Activated T-cell treated with anti-CD3 and anti-CD28 coated beads, Interleukin-2, amount 50 U/mL, for 72 hours (primary cell): ENCODE results near the gene GRHPR. TPM values are rescaled to one million over a fixed set of nuclear protein-coding genes. Genes with fewer than 3 reads are reported as not detected.
"Not testable (repeated sequence)": the region's sequence is repeated elsewhere in the genome, so short reads cannot be mapped to it uniquely, and the experiment has no call there.

Source experiments
- ATAC-seq, 2 donors: fragments of 150-1000 bp; cut with Tn5 transposase; replicated peaks in 1 of 2; 2 replicates each; pipeline ENCODE4 v1.10.0; 2021; ENCODE audit warnings: moderate library complexity in 2 of 2, mild to moderate bottlenecking in 1 of 2
- DNase-seq, 2 donors: peaks; one replicate each; pipeline ENCODE4 v3.0.0; 2021 to 2022; ENCODE audit warnings: mixed read lengths in 1 of 2
- H3K27ac Mint-ChIP-seq: one replicate; pipeline ENCODE4 v1.8.0; 2022; ENCODE audit warnings: mild to moderate bottlenecking, moderate library complexity, mixed read lengths
- H3K27me3 Mint-ChIP-seq: one replicate; pipeline ENCODE4 v1.8.0; 2022; ENCODE audit warnings: low read depth, mixed read lengths
- H3K36me3 Mint-ChIP-seq, 2 donors: one replicate each; pipeline ENCODE4 v1.8.0; 2022; ENCODE audit warnings: mixed read lengths in 2 of 2, mild to moderate bottlenecking in 1 of 2; ENCODE audit not compliant: insufficient read depth in 2 of 2
- H3K4me1 Mint-ChIP-seq: one replicate; pipeline ENCODE4 v1.8.0; 2022; ENCODE audit warnings: low read depth, mixed read lengths
- H3K4me3 Mint-ChIP-seq, 2 donors: one replicate each; pipeline ENCODE4 v1.8.0; 2022; ENCODE audit warnings: mild to moderate bottlenecking in 2 of 2, mixed read lengths in 2 of 2, moderate library complexity in 2 of 2
- H3K9me3 Mint-ChIP-seq, 2 donors: one replicate each; pipeline ENCODE4 v1.8.0; 2022; ENCODE audit warnings: mixed read lengths in 2 of 2
- total RNA-seq, 2 donors: library from RNA; stranded (reverse); gene quantifications; one replicate each; pipeline ENCODE4 v1.2.3, GENCODE V29; 2022

Gene GRHPR
- total RNA-seq, 2 donors from 2014 or later: 70.2 to 94.2 TPM

DNA sequence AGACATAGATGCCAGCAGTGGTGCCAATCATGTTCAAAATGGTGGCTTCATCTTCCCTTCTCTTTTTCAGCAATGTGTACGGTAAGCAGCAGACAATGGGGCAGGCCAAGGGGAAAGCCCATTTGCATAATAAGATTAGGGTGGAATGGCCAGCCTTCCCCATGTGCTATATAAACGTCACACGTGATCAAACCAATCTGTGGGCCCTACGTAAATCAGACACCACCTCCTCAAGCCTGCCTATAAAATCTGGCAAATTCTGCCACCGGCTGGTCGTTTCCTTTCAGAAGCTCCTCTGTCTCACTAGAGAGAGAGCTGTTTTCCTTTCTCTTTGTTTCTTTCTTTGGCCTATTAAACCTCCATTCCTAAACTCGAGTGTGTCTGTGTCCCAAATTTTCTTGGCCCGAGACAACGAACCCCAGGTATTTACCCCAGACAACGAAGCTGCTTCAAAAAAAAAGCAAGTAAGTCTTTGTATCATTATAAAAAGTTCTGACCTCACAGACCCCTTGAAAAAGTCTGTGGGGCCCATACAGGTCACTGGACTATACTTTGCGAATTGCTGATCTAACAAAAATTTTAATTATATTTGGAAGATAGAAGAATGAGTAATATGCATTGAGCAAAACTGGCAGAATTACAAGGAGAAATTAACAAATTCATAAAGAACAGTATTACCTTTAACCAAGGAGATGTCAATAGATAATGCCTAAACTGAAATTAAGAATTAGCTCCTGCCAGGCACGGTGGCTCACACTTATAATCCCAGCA lies 27.6 kb downstream of the GRHPR start:
- peaks cover 0 to 5% of the 10 kb centered on the region in 2 donors for H3K36me3 Mint-ChIP-seq
- H3K27me3 Mint-ChIP-seq: no peaks in the 10 kb centered on the region
- H3K4me3 Mint-ChIP-seq: no peak overlapping the region
- DNase-seq (no peak), ATAC-seq (no peak)
- H3K4me1 Mint-ChIP-seq: peaks cover 40% of the 10 kb centered on the region
- H3K27ac Mint-ChIP-seq: no peak overlapping the region
- H3K9me3 Mint-ChIP-seq: no peaks in the 10 kb centered on the region

DNA sequence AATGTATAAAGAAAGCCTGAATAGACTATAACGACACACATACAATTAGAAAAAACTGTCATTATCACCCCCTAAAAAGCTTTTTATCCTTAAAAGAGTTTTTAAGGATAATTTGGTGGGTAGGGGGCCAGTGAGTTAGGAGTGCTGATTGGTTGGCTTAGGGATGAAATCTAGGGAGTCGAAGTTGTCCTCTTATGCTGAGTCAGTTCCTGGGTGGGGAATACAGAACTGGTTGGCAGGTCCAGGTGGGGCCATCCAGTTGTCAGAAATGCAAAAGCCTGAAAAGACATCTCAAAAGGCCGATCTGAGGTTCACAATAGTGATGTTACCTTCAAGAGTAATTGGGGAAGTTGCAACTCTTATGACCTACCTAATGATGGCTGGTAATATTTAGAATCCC lies 29.1 kb downstream of the GRHPR start:
- Mint-ChIP-seq H3K27ac (no peak overlapping the region), H3K4me1 (peaks cover 42% of the 10 kb centered on the region), H3K27me3 (no peaks in the 10 kb centered on the region), H3K4me3 (no peak overlapping the region), H3K36me3 (peaks cover 0 to 5% of the 10 kb centered on the region in 2 donors), H3K9me3 (no peaks in the 10 kb centered on the region)
- no peak for ATAC-seq
- no peak for DNase-seq

DNA sequence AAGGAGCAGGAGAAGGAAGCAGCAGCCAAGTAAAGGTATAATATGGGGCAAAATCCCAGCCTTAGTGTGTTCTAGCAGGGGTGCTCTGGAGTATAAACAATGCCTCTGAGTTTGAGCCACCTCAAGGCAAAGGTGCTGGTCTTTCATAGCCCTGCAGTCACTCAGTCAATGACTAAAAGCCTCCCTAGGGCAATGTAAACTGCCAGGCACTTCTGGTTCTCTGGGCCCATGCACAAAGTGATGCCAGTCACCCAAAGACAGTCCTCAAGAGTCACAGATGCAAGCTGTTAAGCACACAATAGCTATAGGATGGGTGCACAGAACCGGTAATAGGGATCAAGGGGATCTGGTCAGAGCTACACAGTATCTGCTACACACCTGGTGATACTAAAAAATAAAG lies 30.1 kb downstream of the GRHPR start:
- ATAC-seq (no peak), DNase-seq (no peak)
- Mint-ChIP-seq H3K36me3 (peaks cover 0 to 5% of the 10 kb centered on the region in 2 donors), H3K4me1 (peaks cover 47% of the 10 kb centered on the region), H3K9me3 (no peaks in the 10 kb centered on the region), H3K27ac (no peak overlapping the region), H3K4me3 (no peak overlapping the region), H3K27me3 (no peaks in the 10 kb centered on the region)

DNA sequence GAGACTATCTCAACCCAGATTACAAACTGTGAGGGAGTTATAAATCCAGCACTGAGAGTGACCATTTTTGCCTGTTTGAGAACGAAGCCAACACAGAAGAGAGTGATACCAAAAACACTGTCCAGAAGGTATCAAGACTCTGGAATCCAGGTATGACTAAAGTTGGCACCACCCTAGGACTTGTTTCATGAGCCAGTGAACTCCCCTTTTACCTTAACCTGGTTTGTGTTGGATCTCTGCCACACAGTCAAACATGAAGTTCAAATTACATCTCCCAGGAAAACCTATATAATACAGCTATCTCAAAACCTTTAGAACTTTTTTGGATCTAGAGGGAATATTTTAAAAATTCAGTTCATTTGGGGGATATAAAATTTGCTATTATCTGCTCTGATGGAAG lies 31.3 kb downstream of the GRHPR start:
- H3K4me1 Mint-ChIP-seq: peaks cover 48% of the 10 kb centered on the region
- H3K27ac Mint-ChIP-seq: no peak overlapping the region

DNA sequence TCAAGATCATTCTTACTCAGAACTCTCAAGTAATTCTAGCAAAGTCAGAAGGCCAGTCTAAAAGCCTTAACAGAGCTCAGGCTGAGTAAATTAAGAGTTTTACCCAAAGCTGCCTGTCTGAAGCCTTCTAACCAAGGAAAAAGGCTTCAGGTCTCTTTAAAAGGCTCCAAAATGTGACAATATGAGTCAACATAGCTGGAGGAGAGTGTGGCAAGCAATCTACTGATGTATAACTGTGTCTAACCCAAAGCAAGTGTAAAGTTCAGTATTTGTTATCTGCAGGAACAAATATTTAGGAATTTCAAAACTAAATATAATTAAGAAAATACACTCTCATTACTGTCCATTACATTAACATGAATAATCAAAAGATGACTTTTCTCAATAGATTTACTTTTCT lies 31.7 kb downstream of the GRHPR start:
- DNase-seq (no peak), ATAC-seq (no peak)
- Mint-ChIP-seq H3K27me3 (no peaks in the 10 kb centered on the region), H3K27ac (no peak overlapping the region), H3K4me3 (no peak overlapping the region), H3K36me3 (peaks cover 0 to 5% of the 10 kb centered on the region in 2 donors), H3K4me1 (peaks cover 48% of the 10 kb centered on the region), H3K9me3 (no peaks in the 10 kb centered on the region)

More for the DNA sequence above, 31.3 kb downstream of the GRHPR start:
- no peaks in the 10 kb centered on the region for H3K9me3 Mint-ChIP-seq
- ATAC-seq (no peak), DNase-seq (no peak)
- H3K27me3 Mint-ChIP-seq: no peaks in the 10 kb centered on the region
- peaks cover 0 to 5% of the 10 kb centered on the region in 2 donors for H3K36me3 Mint-ChIP-seq
- H3K4me3 Mint-ChIP-seq: no peak overlapping the region

DNA sequence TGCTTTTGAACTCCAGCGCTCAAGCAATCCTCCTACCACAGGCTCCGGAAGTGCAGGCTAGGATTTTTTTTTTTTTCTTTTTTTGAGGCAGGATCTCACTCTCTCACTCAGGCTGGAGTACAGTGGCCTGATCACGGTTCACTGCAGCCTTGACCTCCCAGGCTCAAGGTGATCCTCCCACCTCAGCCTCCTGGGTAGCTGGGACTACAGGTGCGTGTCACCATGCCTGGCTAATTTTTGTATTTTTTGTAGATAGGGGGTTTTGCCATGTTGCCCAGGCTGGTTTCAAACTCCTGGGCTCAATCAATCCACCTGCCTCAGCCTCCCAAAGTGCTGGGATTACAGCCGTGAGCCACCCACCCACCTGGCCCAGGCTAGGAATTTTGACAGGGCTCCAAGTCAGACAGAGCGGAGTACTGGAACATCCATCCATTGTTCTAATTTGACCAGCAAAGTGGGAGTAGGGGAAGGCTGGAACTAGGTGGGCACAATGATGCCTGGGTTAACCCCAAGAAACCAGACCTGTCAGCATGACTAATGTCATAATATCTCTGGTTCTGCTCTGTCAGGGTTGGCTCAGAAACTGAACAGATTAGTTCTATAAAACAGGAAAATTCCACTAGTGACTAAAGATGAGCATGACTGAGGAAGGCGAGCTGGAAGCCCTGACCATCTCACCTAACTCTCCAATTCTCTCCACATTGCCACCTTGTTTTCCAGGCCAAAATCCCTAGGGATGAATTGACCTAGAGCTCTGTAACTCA lies 33.6 kb downstream of the GRHPR start:
- Mint-ChIP-seq H3K36me3 (no peaks in the 10 kb centered on the region), H3K9me3 (no peaks in the 10 kb centered on the region), H3K27me3 (no peaks in the 10 kb centered on the region), H3K4me3 (no peak overlapping the region), H3K27ac (no peak overlapping the region), H3K4me1 (peaks cover 55% of the 10 kb centered on the region)
- ATAC-seq: no peak
- no peak for DNase-seq

DNA sequence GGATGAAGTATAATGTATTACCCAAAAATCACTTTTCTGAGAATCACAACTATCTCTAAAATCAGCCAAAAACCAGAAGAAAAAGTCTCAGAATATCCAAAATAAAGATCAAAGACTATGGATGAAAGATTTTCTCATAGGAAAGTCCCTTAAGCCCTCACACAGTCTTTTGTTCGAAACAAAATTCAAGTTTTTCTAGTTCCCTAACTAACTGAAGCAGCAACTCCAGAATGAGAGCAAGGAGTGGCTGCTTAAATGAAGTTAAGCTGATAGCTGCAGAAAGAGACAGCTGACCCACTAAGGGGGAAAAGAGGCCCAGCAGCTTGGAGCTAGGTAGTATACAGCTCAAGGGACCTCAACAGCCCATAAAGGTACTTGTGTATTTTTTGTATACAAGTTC lies 34.3 kb downstream of the GRHPR start:
- no peak overlapping the region for H3K27ac Mint-ChIP-seq
- no peak overlapping the region for H3K4me3 Mint-ChIP-seq
- no peaks in the 10 kb centered on the region for H3K27me3 Mint-ChIP-seq
- peaks cover 57% of the 10 kb centered on the region for H3K4me1 Mint-ChIP-seq
- DNase-seq (no peak), ATAC-seq (no peak)
- H3K36me3 Mint-ChIP-seq: peaks cover 0 to 2% of the 10 kb centered on the region in 2 donors
- no peaks in the 10 kb centered on the region for H3K9me3 Mint-ChIP-seq

DNA sequence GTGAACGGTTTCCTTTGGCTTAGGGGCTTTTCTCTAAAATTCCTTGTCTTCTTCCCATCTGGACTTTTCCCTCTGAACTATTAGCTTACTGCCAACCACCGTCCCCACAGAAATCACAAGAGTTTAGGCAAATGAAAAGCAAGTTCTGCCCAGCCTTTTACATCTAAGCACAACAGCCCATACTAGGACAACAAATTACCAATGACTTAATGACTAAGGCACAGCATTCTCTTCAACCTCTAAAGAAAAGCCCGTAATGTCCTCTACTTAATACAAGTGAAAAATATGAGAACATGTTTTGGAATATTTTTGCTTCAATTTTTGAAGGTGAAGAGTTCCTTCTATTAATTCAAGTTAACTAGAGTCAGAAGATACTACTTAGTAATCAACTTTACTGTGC lies 41.5 kb downstream of the GRHPR start:
- peak overlapping the region; percentile 91 to 96 for H3K4me3 Mint-ChIP-seq
- H3K27me3 Mint-ChIP-seq: no peaks in the 10 kb centered on the region
- DNase-seq (no peak), ATAC-seq (no peak)
- peaks cover 0 to 12% of the 10 kb centered on the region in 2 donors for H3K36me3 Mint-ChIP-seq
- peaks cover 50% of the 10 kb centered on the region for H3K4me1 Mint-ChIP-seq
- no peaks in the 10 kb centered on the region for H3K9me3 Mint-ChIP-seq
- peak overlapping the region; percentile 83 for H3K27ac Mint-ChIP-seq

DNA sequence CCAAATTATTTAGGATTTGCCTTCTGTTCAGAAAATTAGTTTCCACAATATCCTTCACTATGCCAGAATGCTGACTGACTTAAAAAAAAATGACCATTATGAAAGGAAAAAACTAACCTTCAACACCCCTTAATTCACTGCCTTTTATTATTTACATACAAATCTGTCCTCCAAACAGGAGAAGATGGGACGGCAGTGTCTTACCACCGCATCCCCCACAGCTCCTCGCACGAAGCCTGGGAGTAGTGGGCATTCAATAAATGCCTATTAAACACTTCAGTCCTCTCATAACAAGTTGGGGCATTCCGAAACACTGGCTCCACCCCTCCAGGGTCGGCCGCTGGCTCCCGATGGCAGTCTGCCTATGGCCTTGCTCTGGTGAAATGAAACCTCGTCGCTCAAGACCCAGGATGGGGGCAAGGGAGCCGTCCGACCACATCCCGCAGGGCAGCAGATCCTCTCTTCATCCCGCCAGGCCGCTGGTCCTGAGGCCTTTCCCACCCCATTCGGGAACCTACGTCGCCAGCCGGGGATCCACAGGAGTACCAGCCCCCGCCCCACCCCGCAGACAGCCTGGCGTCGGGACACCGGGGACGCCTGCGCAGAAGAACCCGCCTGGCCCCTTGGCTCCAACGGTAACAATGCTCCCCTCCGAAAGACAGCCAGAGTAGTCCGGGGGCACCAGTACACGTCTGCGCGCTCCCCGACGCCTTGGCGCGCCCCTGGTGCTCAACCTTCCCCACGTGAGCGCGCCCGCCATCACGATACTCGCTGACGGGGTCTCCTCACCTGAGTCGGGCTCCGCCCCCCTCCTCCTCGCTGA lies 42.1 kb downstream of the GRHPR start:
- peak overlapping the region; percentile 83 for H3K27ac Mint-ChIP-seq
- DNase-seq: peak; percentile 71 to 91
- peaks cover 0 to 12% of the 10 kb centered on the region in 2 donors for H3K36me3 Mint-ChIP-seq
- H3K4me3 Mint-ChIP-seq: peak overlapping the region; percentile 91 to 96
- ATAC-seq: peak; percentile 53 to 58
- H3K4me1 Mint-ChIP-seq: peaks cover 50% of the 10 kb centered on the region
- no peaks in the 10 kb centered on the region for H3K9me3 Mint-ChIP-seq
- H3K27me3 Mint-ChIP-seq: no peaks in the 10 kb centered on the region

DNA sequence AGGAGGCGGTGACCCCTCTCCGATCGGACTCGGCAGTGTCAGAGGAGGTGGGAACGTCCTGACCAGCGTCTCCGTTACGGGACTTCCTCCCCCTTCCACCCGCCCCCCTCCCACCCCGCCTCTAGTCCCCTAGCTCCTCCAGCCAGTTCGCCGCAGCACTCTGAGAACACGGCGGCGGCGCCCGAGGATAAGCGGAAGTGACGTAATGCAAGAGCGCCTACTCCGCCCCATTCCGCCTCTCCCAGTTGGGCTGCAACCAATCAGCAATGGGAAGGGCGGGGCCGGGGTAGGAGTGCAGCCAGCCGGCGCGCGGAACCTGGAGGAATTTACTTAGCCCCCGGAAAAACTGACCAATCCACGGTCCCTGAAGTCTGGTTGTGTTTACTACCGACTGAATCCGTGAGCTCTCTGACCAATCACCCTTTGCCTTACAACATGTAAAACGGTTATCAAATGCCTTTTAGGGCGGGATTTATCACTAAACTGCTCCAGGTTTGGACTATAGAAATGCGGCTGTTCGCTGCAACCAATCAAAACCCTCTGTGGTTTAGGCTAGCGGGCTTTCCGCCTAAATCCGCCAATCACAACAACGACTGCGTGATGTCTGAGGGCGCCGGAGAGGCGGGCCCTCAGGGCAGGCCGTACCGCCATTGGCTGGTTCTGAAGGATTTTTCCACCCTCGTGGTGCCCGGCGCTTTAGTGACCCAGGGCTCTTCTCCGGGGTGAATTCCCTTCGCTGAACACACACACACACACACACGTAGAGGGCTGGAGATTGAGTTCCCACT lies 42.9 kb downstream of the GRHPR start, which contains the start of gene ZBTB5:
Gene ZBTB5, minus strand, starts transcription at position 202 of the 788 bp plus-strand sequence. CDS start 22,899 bp downstream, outside the sequence.
- peak; percentile 98 to 99 for DNase-seq

DNA sequence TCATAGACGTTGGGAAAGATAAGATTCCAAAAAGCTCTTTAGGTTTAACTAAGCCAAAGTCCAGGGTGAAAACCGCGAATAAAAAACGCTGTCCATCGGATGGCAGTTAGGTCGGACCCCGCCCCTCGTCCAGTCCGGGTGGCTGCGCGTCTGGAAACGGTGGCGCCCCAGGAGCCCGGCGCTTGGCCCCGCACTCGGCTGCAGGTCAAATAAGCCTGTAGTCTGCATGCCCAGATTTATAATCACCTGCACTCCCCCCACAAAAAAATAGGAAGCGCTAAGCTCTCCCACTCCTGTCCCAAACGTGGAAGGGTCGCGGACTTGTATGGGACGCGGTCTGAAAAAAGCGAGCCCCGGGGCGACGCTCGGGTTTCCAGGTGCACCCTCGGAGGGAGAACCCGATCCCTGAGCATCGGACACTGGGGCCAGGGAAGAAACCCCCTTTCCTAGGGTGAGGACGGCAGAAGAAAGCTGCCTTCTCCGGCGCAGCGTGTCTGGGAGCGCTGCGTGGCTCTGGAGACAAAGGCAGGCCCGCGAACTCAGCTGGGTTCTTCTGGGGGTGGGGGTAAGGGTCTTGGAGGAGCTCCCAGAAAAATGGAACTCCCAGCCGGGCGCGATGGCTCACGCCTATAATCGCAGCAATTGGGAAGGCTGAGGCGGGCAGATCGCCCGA lies 43.7 kb downstream of the GRHPR start:
- H3K27ac Mint-ChIP-seq: peak overlapping the region; percentile 83
- peak; percentile 8 to 12 for ATAC-seq
- peaks cover 43% of the 10 kb centered on the region for H3K4me1 Mint-ChIP-seq

More for the DNA sequence above, 42.9 kb downstream of the GRHPR start, which contains the start of gene ZBTB5:
- peak; percentile 81 to 82 for ATAC-seq
- Mint-ChIP-seq H3K9me3 (no peaks in the 10 kb centered on the region), H3K4me3 (peak within 1 kb of the TSS; percentile 91 to 96), H3K27ac (peak within 1 kb of the TSS; percentile 83), H3K36me3 (peaks cover 0 to 12% of the 10 kb centered on the region in 2 donors), H3K4me1 (peaks cover 50% of the 10 kb centered on the region), H3K27me3 (no peaks in the 10 kb centered on the region)

DNA sequence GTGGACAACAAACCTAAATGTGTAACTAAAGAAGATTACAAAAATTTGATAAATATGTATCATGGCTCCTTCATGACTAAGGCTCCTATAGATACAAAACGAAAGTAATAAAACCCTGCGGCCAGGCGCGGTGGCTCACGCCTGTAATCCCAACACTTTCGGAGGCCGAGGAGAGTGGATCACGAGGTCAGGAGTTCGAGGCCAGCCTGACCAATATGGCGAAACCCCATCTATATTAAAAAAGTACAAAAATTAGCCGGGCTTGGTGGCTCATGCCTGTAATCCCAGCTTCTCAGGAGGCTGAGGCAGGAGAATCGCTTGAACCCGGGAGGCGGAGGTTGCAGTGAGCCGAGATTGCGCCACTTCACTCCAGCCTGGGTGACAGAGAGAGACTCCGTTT lies 45.0 kb downstream of the GRHPR start:
- H3K27me3 Mint-ChIP-seq, H3K9me3 Mint-ChIP-seq, ATAC-seq, DNase-seq, H3K27ac Mint-ChIP-seq, H3K4me3 Mint-ChIP-seq: not testable (repeated sequence)
- Mint-ChIP-seq H3K4me1 (peaks cover 44% of the 10 kb centered on the region), H3K36me3 (peaks cover 2 to 11% of the 10 kb centered on the region in 2 donors)

More for the DNA sequence above, 43.7 kb downstream of the GRHPR start:
- DNase-seq: peak; percentile 35 to 41
- Mint-ChIP-seq H3K36me3 (peaks cover 0 to 12% of the 10 kb centered on the region in 2 donors), H3K4me3 (peak overlapping the region; percentile 91 to 96), H3K27me3 (no peaks in the 10 kb centered on the region), H3K9me3 (no peaks in the 10 kb centered on the region)
